Measurements from ENCODE around the gene SLC44A1.

The SLC44A1 gene

DNA sequence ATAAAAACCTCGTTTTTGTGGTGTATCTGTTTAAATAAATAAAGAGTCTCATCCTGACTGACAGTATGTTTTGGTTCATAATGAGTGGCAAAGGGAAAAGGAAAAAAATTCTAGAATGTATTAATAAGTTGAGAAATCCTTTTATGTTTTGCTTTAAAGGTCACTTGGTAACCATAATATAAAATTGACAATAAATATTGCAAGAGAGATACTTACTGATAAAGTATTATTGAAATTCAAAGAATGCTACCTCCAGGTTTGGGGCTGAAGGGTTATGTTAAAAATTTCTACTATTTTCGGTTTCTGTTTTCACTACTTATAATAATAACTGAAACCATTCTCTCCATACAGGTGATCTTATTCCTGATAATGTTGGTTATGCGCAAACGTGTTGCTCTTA is 118.0 kb downstream of the SLC44A1 start:
- WGBS (ENCODE audit: extremely low coverage, insufficient coverage, insufficient read length) = no CpG with 5 or more reads among the region's 4 CpGs

DNA sequence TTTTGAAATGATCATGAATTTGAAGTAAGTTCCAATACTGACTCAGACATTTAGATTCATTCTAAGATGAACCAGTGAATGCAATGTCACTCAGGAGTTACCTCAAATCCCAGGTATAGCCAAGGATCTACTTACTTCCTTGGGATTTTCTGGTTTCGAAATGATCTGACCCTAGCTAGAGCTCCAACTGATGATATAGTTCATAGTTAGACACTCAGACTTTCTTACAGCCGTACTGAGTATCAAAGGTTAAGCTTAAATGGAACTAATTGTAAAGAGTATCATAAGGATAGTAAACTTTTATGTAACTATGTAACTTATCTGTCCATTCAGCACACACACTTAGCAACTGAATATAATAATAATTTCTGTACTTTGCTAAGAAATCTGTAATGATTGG is 119.4 kb downstream of the SLC44A1 start:
- no peaks in the 10 kb centered on the region for H3K79me1 ChIP-seq (ENCODE audit: low read length)
- no peaks in the 10 kb centered on the region for H3K27me3 ChIP-seq (ENCODE audit: insufficient read depth, low read length)
- no peak overlapping the region for H2BK120ac ChIP-seq (ENCODE audit: insufficient read depth, low read length, poor library complexity)
- no peak overlapping the region for H2AFZ ChIP-seq (ENCODE audit: insufficient read depth, low read length, poor library complexity)
- no peak overlapping the region for H4K8ac ChIP-seq (ENCODE audit: low read depth, low read length)
- H2AK5ac ChIP-seq (ENCODE audit: low read length) = no peak overlapping the region
- H4K12ac ChIP-seq (ENCODE audit: low read depth, low read length) = no peak overlapping the region
- H3K4me2 ChIP-seq (ENCODE audit: low read length) = no peak overlapping the region
- H2BK12ac ChIP-seq (ENCODE audit: low read length) = no peak overlapping the region
- H3K9ac ChIP-seq (ENCODE audit: low read length) = no peak overlapping the region
- H2BK5ac ChIP-seq (ENCODE audit: low read depth, low read length, poor library complexity) = no peak overlapping the region
- no peak for DNase-seq
- no peaks in the 10 kb centered on the region for H3K4me1 ChIP-seq (ENCODE audit: control insufficient read depth in 1 of 2, insufficient read depth in 2 of 2, low read length in 2 of 2)
- H3K36me3 ChIP-seq (ENCODE audit: control insufficient read depth in 1 of 2, insufficient read depth in 2 of 2, low read length in 2 of 2) = peaks cover 3 to 6% of the 10 kb centered on the region in 2 experiments
- no peaks in the 10 kb centered on the region for H3K79me2 ChIP-seq (ENCODE audit: control insufficient read depth, insufficient read depth, low read length, poor library complexity)
- H3K23ac ChIP-seq (ENCODE audit: low read length) = no peak overlapping the region
- H4K91ac ChIP-seq (ENCODE audit: low read depth, low read length) = no peak overlapping the region
- H3K9me3 ChIP-seq (ENCODE audit: insufficient read depth, low read depth, low read length) = no peaks in the 10 kb centered on the region
- H3K18ac ChIP-seq (ENCODE audit: low read length) = no peak overlapping the region
- no peak overlapping the region for H3K14ac ChIP-seq (ENCODE audit: low read length)
- H3K27ac ChIP-seq (ENCODE audit: low read depth, low read length) = no peak overlapping the region
- H3K4me3 ChIP-seq (ENCODE audit: low read depth, low read length) = no peak overlapping the region
- H3K4ac ChIP-seq (ENCODE audit: low read depth, low read length) = no peak overlapping the region
- WGBS (ENCODE audit: extremely low coverage, insufficient coverage, insufficient read length) = no CpG with 5 or more reads among the region's 2 CpGs

More for the DNA sequence above, 118.0 kb downstream of the SLC44A1 start:
- no peak overlapping the region for H3K23ac ChIP-seq (ENCODE audit: low read length)
- H3K9ac ChIP-seq (ENCODE audit: low read length) = no peak overlapping the region
- peaks cover 0 to 6% of the 10 kb centered on the region in 2 experiments for H3K36me3 ChIP-seq (ENCODE audit: control insufficient read depth in 1 of 2, insufficient read depth in 2 of 2, low read length in 2 of 2)
- no peak overlapping the region for H3K27ac ChIP-seq (ENCODE audit: low read depth, low read length)
- no peak overlapping the region for H3K18ac ChIP-seq (ENCODE audit: low read length)
- no peaks in the 10 kb centered on the region for H3K27me3 ChIP-seq (ENCODE audit: insufficient read depth, low read length)
- no peak overlapping the region for H3K4me2 ChIP-seq (ENCODE audit: low read length)
- no peak overlapping the region for H4K91ac ChIP-seq (ENCODE audit: low read depth, low read length)
- peak in 1 of 2 donors; percentile 21 for DNase-seq
- H3K4me1 ChIP-seq (ENCODE audit: control insufficient read depth in 1 of 2, insufficient read depth in 2 of 2, low read length in 2 of 2) = no peaks in the 10 kb centered on the region
- H2AFZ ChIP-seq (ENCODE audit: insufficient read depth, low read length, poor library complexity) = no peak overlapping the region
- no peak overlapping the region for H2BK5ac ChIP-seq (ENCODE audit: low read depth, low read length, poor library complexity)
- no peak overlapping the region for H2AK5ac ChIP-seq (ENCODE audit: low read length)
- no peak overlapping the region for H2BK120ac ChIP-seq (ENCODE audit: insufficient read depth, low read length, poor library complexity)
- H3K9me3 ChIP-seq (ENCODE audit: insufficient read depth, low read depth, low read length) = no peaks in the 10 kb centered on the region
- H3K4me3 ChIP-seq (ENCODE audit: low read depth, low read length) = no peak overlapping the region
- H2BK12ac ChIP-seq (ENCODE audit: low read length) = no peak overlapping the region
- H3K79me2 ChIP-seq (ENCODE audit: control insufficient read depth, insufficient read depth, low read length, poor library complexity) = no peaks in the 10 kb centered on the region
- H4K12ac ChIP-seq (ENCODE audit: low read depth, low read length) = no peak overlapping the region
- no peak overlapping the region for H3K14ac ChIP-seq (ENCODE audit: low read length)
- H3K4ac ChIP-seq (ENCODE audit: low read depth, low read length) = no peak overlapping the region
- H3K79me1 ChIP-seq (ENCODE audit: low read length) = no peaks in the 10 kb centered on the region
- H4K8ac ChIP-seq (ENCODE audit: low read depth, low read length) = no peak overlapping the region

DNA sequence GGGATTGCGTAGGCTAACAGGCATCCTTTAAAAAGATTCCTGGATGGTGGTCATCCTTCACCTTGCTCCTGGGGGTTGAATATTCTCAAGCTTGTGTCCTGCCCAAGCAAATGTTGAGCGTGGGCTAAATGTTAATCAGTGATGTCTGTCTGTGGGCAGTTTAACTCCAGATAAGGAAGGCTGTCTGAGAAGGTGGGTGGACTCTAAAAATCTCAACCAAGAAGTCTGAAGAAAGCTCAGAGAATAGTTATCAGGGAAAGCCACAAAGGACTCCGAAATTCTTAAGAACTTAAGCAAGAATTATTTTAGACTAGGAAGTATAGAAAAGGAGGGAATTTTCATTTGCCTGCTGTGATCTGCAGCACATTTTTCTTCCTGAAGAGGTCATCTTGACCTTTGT is 125.5 kb downstream of the SLC44A1 start:
- Histone ChIP-seq H2BK5ac (ENCODE audit: low read depth, low read length, poor library complexity) (no peak overlapping the region), H4K91ac (ENCODE audit: low read depth, low read length) (no peak overlapping the region), H3K4me1 (ENCODE audit: control insufficient read depth in 1 of 2, insufficient read depth in 2 of 2, low read length in 2 of 2) (no peaks in the 10 kb centered on the region), H3K79me1 (ENCODE audit: low read length) (no peaks in the 10 kb centered on the region), H3K36me3 (ENCODE audit: control insufficient read depth in 1 of 2, insufficient read depth in 2 of 2, low read length in 2 of 2) (peaks cover 0 to 4% of the 10 kb centered on the region in 2 experiments), H2BK12ac (ENCODE audit: low read length) (no peak overlapping the region), H3K9me3 (ENCODE audit: insufficient read depth, low read depth, low read length) (no peaks in the 10 kb centered on the region), H3K23ac (ENCODE audit: low read length) (no peak overlapping the region), H3K14ac (ENCODE audit: low read length) (no peak overlapping the region), H3K4me3 (ENCODE audit: low read depth, low read length) (no peak overlapping the region), H3K18ac (ENCODE audit: low read length) (no peak overlapping the region), H2AK5ac (ENCODE audit: low read length) (no peak overlapping the region), H2BK120ac (ENCODE audit: insufficient read depth, low read length, poor library complexity) (no peak overlapping the region), H2AFZ (ENCODE audit: insufficient read depth, low read length, poor library complexity) (no peak overlapping the region), H3K27ac (ENCODE audit: low read depth, low read length) (no peak overlapping the region), H3K4ac (ENCODE audit: low read depth, low read length) (no peak overlapping the region), H3K9ac (ENCODE audit: low read length) (no peak overlapping the region), H3K27me3 (ENCODE audit: insufficient read depth, low read length) (no peaks in the 10 kb centered on the region), H3K4me2 (ENCODE audit: low read length) (no peak overlapping the region), H3K79me2 (ENCODE audit: control insufficient read depth, insufficient read depth, low read length, poor library complexity) (no peaks in the 10 kb centered on the region), H4K12ac (ENCODE audit: low read depth, low read length) (no peak overlapping the region), H4K8ac (ENCODE audit: low read depth, low read length) (no peak overlapping the region)
- no peak for DNase-seq
- no CpG with 5 or more reads among the region's 3 CpGs for WGBS (ENCODE audit: extremely low coverage, insufficient coverage, insufficient read length)

DNA sequence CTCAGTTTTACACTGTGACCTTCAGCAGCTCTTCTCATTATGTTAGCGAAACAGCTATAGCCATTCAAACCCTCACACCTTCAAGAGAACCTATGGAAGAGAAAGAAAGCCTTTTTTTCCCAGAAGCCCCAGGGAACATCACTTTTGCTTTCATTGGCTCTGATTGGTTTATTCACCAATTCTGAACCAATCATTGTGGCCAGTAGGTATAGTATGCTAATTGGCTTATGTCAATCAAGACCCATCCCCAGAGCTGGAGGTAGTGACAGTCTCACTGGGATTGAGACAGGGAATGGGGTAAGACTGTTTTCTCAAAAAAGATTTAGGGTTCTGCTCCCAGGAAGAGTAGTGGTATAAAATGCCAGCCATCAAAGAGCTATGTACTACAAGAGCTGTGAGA is 129.3 kb downstream of the SLC44A1 start:
- no peak overlapping the region for H2AFZ ChIP-seq (ENCODE audit: insufficient read depth, low read length, poor library complexity)
- no peaks in the 10 kb centered on the region for H3K79me1 ChIP-seq (ENCODE audit: low read length)
- H4K8ac ChIP-seq (ENCODE audit: low read depth, low read length) = no peak overlapping the region
- H2AK5ac ChIP-seq (ENCODE audit: low read length) = no peak overlapping the region
- no peak overlapping the region for H2BK5ac ChIP-seq (ENCODE audit: low read depth, low read length, poor library complexity)
- no peaks in the 10 kb centered on the region for H3K79me2 ChIP-seq (ENCODE audit: control insufficient read depth, insufficient read depth, low read length, poor library complexity)
- no peak overlapping the region for H4K91ac ChIP-seq (ENCODE audit: low read depth, low read length)
- no CpG with 5 or more reads among the region's 1 CpG for WGBS (ENCODE audit: extremely low coverage, insufficient coverage, insufficient read length)
- H2BK12ac ChIP-seq (ENCODE audit: low read length) = no peak overlapping the region
- H3K4me2 ChIP-seq (ENCODE audit: low read length) = no peak overlapping the region
- H3K4ac ChIP-seq (ENCODE audit: low read depth, low read length) = no peak overlapping the region
- H3K4me1 ChIP-seq (ENCODE audit: control insufficient read depth in 1 of 2, insufficient read depth in 2 of 2, low read length in 2 of 2) = no peaks in the 10 kb centered on the region
- H3K9me3 ChIP-seq (ENCODE audit: insufficient read depth, low read depth, low read length) = no peaks in the 10 kb centered on the region
- H3K23ac ChIP-seq (ENCODE audit: low read length) = no peak overlapping the region
- H3K4me3 ChIP-seq (ENCODE audit: low read depth, low read length) = no peak overlapping the region
- H3K27ac ChIP-seq (ENCODE audit: low read depth, low read length) = no peak overlapping the region
- H3K14ac ChIP-seq (ENCODE audit: low read length) = no peak overlapping the region
- H2BK120ac ChIP-seq (ENCODE audit: insufficient read depth, low read length, poor library complexity) = no peak overlapping the region
- H4K12ac ChIP-seq (ENCODE audit: low read depth, low read length) = no peak overlapping the region
- no peak overlapping the region for H3K9ac ChIP-seq (ENCODE audit: low read length)
- H3K36me3 ChIP-seq (ENCODE audit: control insufficient read depth in 1 of 2, insufficient read depth in 2 of 2, low read length in 2 of 2) = peaks cover 0 to 5% of the 10 kb centered on the region in 2 experiments
- no peak overlapping the region for H3K18ac ChIP-seq (ENCODE audit: low read length)
- no peaks in the 10 kb centered on the region for H3K27me3 ChIP-seq (ENCODE audit: insufficient read depth, low read length)
- no peak for DNase-seq
